PC-3 (cell line): Measurements from ENCODE around the gene CATSPER4. TPM values are rescaled to one million over a fixed set of nuclear protein-coding genes. Genes with fewer than 3 reads are reported as not detected.

Experiments used
- ATAC-seq: fragments of 200-7000 bp; cut with Tn5 transposase; 2 replicates; pipeline ENCODE4 v1.9.1; 2020; ENCODE audit warnings: mild to moderate bottlenecking, moderate library complexity
- BruUV-seq: library from RNA; stranded (reverse); fragments of 400-500 nt; replicated peaks from 2 replicates; lab custom pipeline; 2021; lab: Mats Ljungman, UMichigan
- CTCF ChIA-PET: fragments of 300-600 bp; sonication (Branson Sonifier 250); formaldehyde crosslinking; loops from one replicate; lab custom pipeline; 2022; ENCODE audit warnings: antibody characterized with exemption; lab: Charles Lee
- POLR2A ChIA-PET: fragments of 300-600 bp; sonication (Branson Sonifier 250); formaldehyde crosslinking; loops from one replicate; lab custom pipeline; 2022; ENCODE audit warnings: antibody characterized with exemption; ENCODE audit not compliant: unreplicated experiment; lab: Charles Lee
- DNase-seq: peaks from one replicate; pipeline ENCODE4 v3.0.0-alpha.2; 2015
- H2AFZ ChIP-seq: fragments of 300-600 bp; sonication (generic); 2 replicates; pipeline ENCODE4 v1.6.0; 2016; ENCODE audit warnings: antibody characterized with exemption, low read length
- H3F3A ChIP-seq: fragments of 300-600 bp; sonication (generic); one replicate; pipeline ENCODE4 v1.6.0; 2017; ENCODE audit warnings: antibody characterized with exemption, low read length, control low read depth, mild to moderate bottlenecking; ENCODE audit not compliant: unreplicated experiment
- H3K27ac ChIP-seq: fragments of 300-600 bp; sonication (generic); 2 replicates; pipeline ENCODE4 v1.5.1; 2016; ENCODE audit warnings: mild to moderate bottlenecking, low read length
- H3K27me3 ChIP-seq: fragments of 300-600 bp; sonication (generic); 2 replicates; pipeline ENCODE4 v1.6.1; 2016; ENCODE audit warnings: low read length, mixed read lengths
- H3K36me3 ChIP-seq: fragments of 300-600 bp; sonication (generic); 2 replicates; pipeline ENCODE4 v1.6.1; 2016; ENCODE audit warnings: low read depth, mixed run types, low read length, mixed read lengths
- H3K4me1 ChIP-seq: fragments of 300-600 bp; sonication (generic); 2 replicates; pipeline ENCODE4 v1.5.1; 2016; ENCODE audit warnings: low read length; ENCODE audit not compliant: insufficient read depth
- H3K4me2 ChIP-seq: fragments of 300-600 bp; sonication (generic); 2 replicates; pipeline ENCODE4 v1.6.0; 2016; ENCODE audit warnings: low read length
- H3K4me3 ChIP-seq: fragments of 300-600 bp; sonication (generic); 2 replicates; pipeline ENCODE4 v1.5.1; 2016; ENCODE audit warnings: mild to moderate bottlenecking, low read length, mixed read lengths
- H3K79me2 ChIP-seq: fragments of 300-600 bp; sonication (generic); 2 replicates; pipeline ENCODE4 v1.6.1; 2017; ENCODE audit warnings: low read length, mixed read lengths
- H3K9ac ChIP-seq: fragments of 300-600 bp; sonication (generic); 2 replicates; pipeline ENCODE4 v1.6.0; 2016; ENCODE audit warnings: mild to moderate bottlenecking, low read length
- H3K9me2 ChIP-seq: fragments of 300-600 bp; sonication (generic); replicated peaks from 2 replicates; pipeline ENCODE4 v1.6.1; 2016; ENCODE audit warnings: mixed run types, low read length, mixed read lengths
- H3K9me3 ChIP-seq: fragments of 300-600 bp; sonication (generic); 2 replicates; pipeline ENCODE4 v1.6.1; 2016; ENCODE audit warnings: low read length, mixed read lengths
- H4K20me1 ChIP-seq: fragments of 300-600 bp; sonication (generic); 2 replicates; pipeline ENCODE4 v1.6.1; 2016; ENCODE audit warnings: low read length, mixed read lengths
- EZH2 ChIP-seq: fragments of 300-600 bp; sonication (generic); IDR thresholded peaks from one replicate; pipeline ENCODE4 v1.6.1; 2017; ENCODE audit warnings: antibody characterized with exemption, mild to moderate bottlenecking, low read length; ENCODE audit not compliant: unreplicated experiment
- EZH2phosphoT487 ChIP-seq: fragments of 300-600 bp; sonication (generic); IDR thresholded peaks from 2 replicates; pipeline ENCODE4 v1.6.1; 2018; ENCODE audit warnings: mild to moderate bottlenecking, antibody characterized with exemption, low read length, borderline replicate concordance
- intact Hi-C: fragments of 100-400 bp; cut with micrococcal nuclease; formaldehyde crosslinking; loops from 2 replicates; pipeline ENCODE4 v1.9.0; 2023
- total RNA-seq: library from RNA; depleted of rRNA; stranded (reverse); fragments of >200 nt; gene quantifications from 2 replicates; pipeline ENCODE4 v1.2.3, GENCODE V29; 2014
- TF ChIP-seq, protein P1 (sequence below): fragments of 300-600 bp; sonication (generic); conservative IDR thresholded peaks from 2 replicates; pipeline ENCODE4 v1.5.1; 2017; ENCODE audit warnings: antibody characterized with exemption, low read depth, mild to moderate bottlenecking, low read length

The CATSPER4 gene
- total RNA-seq, 1 experiment from 2014 or later = not detected

DNA sequence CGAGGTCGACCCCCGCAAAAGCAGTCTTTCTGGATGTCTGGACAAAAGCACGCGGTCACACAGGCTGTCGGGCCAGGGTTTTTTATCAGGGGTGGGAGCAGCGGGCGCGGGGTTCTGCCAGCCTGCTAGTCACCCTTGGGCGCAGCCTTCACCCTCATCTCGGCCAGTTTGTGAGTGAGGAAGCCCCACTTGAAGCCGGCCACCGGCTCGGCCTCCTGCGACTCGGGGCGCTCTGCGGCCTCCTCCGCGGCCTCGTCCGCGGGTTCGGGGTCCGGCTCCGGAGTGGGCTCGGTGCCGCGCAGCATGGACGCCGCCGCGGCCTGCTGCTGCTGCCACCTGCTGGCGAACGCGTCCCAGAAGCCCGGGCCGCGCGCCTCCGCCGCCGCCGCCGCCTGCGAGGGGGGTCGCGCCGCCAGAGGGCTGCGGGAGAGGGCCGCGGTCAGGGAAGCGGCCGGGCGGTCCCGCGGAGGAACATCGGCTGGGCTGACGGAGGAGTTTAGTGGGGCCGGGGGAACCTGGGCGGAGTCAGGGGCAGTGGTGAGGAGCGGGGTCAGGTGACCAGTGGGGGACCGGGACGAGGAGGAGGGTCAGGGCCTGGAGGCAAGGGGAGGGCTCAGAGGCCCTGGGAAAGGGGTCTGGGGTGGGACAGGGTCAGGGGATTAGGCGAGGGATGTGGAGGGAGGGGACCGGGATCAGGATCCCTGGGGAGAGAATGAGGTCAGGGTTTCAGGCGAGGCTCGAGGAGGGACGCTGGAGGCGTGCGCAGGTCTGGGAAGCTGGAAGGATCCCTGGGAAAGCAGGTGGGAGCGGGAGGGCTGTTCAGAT, 26.2 kb upstream of the CATSPER4 start:
- Histone ChIP-seq H3K4me1 (0 out of 2 replicates have a peak, but pooled peaks cover 4% of the 10 kb centered on the region), H3K9me3 (no peaks in the 10 kb centered on the region), H3K9me2 (no peaks in the 10 kb centered on the region), H3K36me3 (no peaks in the 10 kb centered on the region), H3K4me3 (peak overlapping the region; percentile 65), H3K27me3 (no peaks in the 10 kb centered on the region), H3K79me2 (no peaks in the 10 kb centered on the region), H3K9ac (no peak overlapping the region), H3K4me2 (peak overlapping the region; percentile 82), H3F3A (no peaks in the 10 kb centered on the region), H3K27ac (no peak overlapping the region), H4K20me1 (no peaks in the 10 kb centered on the region), H2AFZ (peak overlapping the region; percentile 88)
- ChIA-PET POLR2A (no interaction called here), CTCF (no interaction called here)
- TF ChIP-seq, protein P1, sequence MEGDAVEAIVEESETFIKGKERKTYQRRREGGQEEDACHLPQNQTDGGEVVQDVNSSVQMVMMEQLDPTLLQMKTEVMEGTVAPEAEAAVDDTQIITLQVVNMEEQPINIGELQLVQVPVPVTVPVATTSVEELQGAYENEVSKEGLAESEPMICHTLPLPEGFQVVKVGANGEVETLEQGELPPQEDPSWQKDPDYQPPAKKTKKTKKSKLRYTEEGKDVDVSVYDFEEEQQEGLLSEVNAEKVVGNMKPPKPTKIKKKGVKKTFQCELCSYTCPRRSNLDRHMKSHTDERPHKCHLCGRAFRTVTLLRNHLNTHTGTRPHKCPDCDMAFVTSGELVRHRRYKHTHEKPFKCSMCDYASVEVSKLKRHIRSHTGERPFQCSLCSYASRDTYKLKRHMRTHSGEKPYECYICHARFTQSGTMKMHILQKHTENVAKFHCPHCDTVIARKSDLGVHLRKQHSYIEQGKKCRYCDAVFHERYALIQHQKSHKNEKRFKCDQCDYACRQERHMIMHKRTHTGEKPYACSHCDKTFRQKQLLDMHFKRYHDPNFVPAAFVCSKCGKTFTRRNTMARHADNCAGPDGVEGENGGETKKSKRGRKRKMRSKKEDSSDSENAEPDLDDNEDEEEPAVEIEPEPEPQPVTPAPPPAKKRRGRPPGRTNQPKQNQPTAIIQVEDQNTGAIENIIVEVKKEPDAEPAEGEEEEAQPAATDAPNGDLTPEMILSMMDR = peak; percentile 68; the same call in 1 of the 2 replicates
- TF ChIP-seq EZH2 = no peak
- intact Hi-C loops = loop anchor here (5.0 kb wide), 1 partner anchor 57 kb away; no protein-coding TSS in a partner anchor
- peak; percentile 30 for DNase-seq
- no TSS peak for BruUV-seq
- ATAC-seq = peak; percentile 56

DNA sequence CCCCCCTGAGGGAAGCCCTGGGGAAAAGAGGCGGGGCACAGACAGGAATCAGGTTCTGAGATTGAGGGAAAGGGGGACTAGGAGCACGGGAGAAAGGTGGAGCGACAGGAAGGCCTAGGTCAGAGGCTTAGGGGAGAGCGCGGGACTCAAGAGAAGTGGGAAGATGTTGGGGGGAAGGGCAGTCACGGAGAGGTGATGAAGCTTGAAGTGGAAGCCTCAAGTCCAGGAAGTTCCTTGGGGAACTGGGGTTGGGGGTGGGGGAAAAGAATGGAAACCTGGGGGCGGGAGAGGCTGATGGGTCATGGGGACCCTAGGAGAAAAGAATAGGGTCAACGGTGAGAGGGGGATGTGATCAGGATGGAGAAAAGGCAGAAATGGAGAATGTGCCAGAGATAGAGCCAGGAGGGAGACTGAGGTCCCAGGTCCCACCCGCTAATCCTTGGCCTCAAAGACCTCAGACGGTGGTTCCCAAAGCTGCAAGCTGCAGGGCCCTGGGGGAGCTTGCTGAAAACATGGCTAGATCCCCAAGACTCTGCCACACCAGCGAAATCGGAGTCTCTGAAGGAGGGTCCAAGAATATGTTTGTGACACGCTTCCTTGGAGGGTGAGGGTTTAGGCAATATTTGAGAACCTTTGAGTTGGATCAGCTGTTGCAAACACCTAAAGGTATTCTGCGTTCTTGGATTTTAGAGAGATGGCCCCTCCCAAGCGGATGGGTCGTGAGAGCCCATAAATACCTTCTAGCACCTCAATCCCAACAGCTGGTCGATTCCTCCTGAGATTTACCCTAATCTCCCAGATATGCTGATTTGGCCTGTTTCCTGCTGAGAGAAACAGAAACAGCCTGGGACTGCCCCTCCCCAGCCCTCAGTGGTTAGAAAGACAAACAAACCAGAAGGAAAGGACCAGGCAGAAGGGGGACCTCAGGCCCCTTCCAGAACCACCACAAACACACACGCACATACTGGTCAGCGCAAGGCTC, 25.2 kb upstream of the CATSPER4 start:
- TF ChIP-seq, protein P1 = no peak
- TF ChIP-seq EZH2 = no peak
- no peak for TF ChIP-seq EZH2phosphoT487
- POLR2A ChIA-PET = no interaction called here
- Histone ChIP-seq H3K4me3 (no peak overlapping the region), H3K27me3 (no peaks in the 10 kb centered on the region), H4K20me1 (no peaks in the 10 kb centered on the region), H3K9me2 (no peaks in the 10 kb centered on the region), H3K79me2 (peaks cover 4% of the 10 kb centered on the region), H3K4me1 (0 out of 2 replicates have a peak, but pooled peaks cover 4% of the 10 kb centered on the region), H3K27ac (no peak overlapping the region), H3K9ac (no peak overlapping the region), H2AFZ (peak overlapping the region; percentile 88; the same call in 1 of the 2 replicates), H3F3A (no peaks in the 10 kb centered on the region), H3K4me2 (peak overlapping the region; percentile 82; the same call in 1 of the 2 replicates), H3K36me3 (no peaks in the 10 kb centered on the region), H3K9me3 (no peaks in the 10 kb centered on the region)
- CTCF ChIA-PET = no interaction called here
- DNase-seq = no peak
- BruUV-seq = no TSS peak
- no peak for ATAC-seq
- intact Hi-C loops = loop anchor here (5.0 kb wide), 1 partner anchor 58 kb away; no protein-coding TSS in a partner anchor
